Stimulated activated CD4-positive, alpha-beta T cell treated with anti-CD3 and anti-CD28 coated beads, Interleukin-2, amount 100 ng/mL, for 24 hours (primary cell): ENCODE measurements around the gene NMT2.

ENCODE experiments used
- DNase-seq, 2 donors: peaks; one replicate each; pipeline ENCODE4 v3.0.0-alpha.2; 2020

Gene NMT2

DNA sequence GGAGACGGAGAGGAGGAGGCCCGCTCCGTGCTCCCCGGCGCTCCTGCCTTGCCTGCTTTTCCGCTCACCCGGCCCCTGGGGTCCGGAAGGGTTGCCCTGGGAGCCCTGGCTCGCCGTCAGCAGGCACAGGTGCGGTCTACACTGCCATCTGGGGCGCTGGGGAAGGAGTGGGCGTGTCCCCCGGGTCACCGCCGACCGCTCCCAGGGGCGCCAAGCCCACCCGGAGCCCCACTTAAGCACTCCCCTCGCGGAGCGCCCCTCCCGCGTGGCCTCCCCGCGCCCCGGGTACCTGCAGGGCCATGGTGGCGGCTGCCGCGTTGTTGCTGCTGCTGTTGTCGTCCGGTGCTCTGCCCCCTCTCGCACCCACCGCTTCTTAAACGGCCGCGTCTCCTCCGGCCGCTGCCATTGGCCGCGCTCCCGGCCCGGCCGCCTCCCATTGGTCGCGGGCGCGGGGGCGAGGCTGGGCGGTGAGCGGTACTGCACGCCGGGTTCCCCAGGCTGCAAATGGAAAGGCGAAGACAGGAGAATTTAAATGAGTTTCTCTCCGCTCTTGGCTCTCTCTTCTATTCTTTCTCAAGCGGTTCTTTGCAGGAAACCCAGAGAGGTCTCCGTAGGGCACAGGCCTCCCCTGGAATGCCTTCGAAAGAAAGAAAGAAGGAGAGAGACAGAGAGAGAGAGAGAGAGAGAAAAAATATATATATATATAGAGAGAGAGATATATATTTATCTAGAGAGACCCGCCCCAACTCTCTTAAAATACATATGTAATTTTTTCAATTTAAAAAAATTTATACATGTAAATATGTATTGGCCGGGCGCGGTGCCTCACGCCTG, 79.8 kb downstream of the NMT2 start, which contains the start of gene ACBD7:
TSS of gene ACBD7 (minus strand) at position 349 of the 834 bp plus-strand sequence. CDS start at position 301, 48 bp downstream.
- peak; percentile 83 to 86 for DNase-seq

DNA sequence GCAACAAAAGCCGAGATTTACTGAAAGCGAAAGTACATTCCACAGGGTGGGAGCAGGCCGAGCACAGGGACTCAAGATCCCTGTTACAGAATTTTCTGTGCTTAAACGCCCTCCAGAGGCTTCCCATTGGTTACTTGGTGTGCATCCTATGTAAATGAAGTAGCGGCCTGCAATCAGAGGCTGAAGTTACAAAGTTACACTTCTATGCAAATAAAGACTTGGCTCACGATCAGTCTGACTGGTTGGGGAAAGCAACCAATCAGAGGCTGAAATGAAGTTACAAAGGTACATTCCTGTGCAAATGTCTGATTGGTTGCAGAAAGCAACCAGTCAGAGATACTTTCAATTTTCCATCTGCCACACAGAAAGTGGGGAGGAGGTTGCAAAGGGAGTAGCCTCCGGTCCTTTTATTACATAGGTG, 84.0 kb downstream of the NMT2 start:
- no peak for DNase-seq

DNA sequence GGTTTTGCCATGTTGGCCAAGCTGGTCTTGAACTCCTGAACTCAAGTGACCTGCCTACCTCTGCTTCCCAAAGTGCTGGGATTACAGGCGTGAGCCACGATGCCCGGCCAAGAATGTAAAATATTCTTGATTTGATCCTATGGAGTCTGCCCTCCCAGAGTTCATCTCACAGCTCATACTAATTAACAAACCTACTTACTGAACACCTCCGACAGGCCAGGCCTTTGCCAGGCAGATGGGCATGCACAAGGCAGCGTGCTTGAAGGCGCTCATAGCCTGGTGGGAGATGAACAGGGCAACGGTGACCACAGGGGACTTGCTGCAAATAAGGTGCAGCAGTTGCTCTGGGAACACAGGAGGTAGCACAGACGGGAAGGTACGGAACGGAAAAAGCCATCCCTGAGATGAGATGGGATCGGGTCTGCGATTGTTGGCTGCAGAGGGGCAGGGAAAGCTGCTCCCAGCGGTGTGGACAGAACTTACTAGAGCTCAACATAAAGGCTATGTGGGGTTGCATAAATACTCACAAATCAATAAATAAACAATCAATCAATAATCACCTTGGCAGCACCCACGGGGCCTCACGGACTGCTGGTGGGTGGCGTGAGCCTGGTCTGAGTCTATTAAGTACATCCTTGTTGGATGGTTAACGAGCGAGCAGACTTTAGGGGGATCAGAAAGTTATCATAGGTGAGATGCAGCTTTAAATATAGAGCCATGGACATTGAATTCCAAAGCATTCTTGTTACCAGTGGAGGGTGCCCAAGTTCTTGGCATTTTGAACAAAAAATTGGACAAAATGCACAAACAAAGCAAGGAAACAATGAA, 84.6 kb downstream of the NMT2 start:
- DNase-seq = no peak

DNA sequence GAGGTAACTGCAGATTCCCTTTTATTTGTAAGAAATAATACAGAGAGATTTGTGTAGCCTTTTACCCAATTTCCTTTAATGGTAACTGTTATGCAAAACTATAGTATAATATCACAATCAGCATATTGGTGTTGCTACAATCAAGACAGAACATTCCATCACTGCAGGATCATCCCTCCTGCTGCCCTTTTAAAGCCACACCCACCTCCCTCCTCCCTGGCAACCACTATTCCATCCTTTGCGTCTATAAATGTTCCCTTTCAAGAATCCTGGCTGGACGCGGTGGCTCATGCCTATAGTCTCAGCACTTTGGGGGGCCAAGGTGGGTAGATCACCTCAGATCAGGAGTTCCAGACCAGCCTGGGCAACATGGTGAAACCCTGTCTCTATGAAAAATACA, 93.1 kb downstream of the NMT2 start:
- DNase-seq = no peak

DNA sequence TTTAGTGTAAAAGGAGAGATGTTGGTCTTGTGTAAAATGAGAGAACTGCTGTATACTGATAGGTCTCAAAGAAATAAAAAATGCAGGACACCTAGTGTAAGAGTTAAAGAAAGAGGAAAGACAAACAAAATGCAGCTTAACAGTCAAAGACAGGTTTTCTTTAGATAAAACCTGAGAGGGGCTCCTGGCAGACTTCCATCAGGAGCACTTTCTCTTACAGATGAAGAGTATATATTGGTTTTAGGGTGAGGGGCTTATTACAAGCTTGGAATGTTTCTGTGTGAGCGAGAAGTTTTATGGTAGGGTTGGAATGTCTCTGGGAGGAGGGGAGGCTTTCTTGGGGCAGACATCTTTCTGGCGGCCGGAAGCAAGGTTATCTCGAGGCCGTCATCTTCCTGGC, 96.1 kb downstream of the NMT2 start:
- DNase-seq = no peak

DNA sequence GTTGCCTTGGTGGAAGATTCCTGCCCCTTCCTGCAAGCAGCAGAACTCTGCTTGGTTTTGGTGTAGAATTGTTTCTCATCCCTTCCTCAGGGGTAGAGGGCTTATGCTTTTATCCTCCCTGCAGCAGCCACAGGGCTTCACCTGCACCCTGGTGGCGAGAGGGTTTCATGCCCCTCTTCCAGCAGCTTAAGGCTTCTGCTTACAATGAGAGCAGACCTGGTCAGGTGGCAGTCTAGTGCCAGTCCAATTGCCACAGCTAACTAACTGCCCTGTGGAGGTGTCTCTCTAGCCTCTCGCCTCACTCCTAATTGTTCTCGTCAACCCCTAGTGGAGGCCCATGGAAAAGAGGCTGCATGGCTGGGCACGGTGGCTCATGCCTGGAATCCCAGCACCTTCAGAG, 99.3 kb downstream of the NMT2 start:
- DNase-seq = no peak

DNA sequence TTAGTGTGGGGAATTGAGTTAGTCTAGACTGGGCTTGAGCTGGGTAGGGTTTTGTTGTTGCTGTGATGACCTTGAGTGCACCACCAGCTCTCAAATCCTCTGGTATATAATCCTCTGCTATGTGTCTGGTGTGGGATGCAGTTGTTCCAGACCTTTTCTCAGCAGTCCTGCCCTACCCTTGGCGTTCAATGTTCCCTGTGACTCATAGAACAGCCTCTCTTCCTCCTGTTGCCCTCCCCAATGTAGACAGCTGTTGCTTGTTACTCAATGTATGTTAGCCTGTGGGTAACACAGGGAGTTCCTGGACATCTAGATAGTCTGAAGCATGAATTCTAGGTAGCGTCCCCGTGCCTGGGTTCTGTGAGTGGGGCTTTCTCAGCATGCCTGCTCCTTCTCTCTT, 99.7 kb downstream of the NMT2 start:
- DNase-seq = no peak

DNA sequence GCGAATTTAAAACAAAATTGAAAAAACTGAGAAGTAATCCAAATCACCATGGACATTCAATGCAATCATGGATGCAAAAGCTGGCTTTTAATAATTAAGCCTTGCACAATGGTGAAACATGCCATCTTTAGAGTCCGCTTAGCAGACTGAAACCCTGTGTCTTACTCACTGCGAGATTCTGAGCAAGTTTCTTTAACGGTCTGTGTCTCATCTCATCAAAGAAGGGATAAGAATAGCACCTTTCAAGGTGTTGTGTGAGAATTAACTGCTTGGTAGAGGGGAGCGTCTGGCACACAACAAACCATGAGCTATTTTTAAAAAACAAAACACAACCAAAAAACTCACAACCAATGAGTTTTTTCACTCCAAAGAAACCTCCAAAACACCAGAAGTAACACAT, 101.3 kb downstream of the NMT2 start:
- DNase-seq = no peak

DNA sequence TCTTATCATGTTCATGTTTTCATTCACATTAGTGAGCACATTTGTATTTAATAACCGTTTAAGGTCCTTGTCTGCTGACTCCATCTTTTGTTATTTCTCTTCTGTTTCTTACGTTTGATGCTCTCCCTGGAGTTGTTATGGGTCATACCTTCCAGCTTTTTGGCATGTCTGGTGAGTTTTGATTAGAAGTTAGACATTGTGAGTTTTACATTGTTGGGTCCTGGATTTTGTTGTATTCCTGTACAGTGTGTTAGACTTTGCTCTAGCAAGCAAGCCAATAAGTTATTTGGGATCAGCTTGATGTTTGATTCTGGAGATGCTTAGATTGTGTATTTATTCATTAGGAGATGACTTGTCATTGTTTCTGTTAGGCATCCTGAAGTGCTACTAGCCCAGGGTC, 107.9 kb downstream of the NMT2 start:
- no peak for DNase-seq

DNA sequence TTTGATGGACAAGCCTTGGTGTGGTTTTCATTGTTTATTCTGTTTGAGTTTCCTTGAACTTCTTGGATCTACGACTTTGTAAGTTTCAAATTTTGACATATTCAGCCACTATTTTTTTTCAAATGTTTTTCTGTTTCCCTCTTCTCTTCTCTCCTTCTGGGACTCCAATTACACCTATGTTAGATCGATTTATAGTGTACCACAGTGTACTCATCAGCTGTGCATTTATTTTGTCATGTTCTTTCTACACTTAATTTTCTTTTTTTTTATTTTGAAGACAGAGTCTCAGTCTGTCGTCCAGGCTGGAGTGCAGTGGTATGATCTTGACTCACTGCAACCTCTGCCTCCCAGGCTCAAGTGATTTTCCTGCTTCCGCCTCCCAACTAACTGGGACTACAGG, 108.6 kb downstream of the NMT2 start:
- DNase-seq = no peak

DNA sequence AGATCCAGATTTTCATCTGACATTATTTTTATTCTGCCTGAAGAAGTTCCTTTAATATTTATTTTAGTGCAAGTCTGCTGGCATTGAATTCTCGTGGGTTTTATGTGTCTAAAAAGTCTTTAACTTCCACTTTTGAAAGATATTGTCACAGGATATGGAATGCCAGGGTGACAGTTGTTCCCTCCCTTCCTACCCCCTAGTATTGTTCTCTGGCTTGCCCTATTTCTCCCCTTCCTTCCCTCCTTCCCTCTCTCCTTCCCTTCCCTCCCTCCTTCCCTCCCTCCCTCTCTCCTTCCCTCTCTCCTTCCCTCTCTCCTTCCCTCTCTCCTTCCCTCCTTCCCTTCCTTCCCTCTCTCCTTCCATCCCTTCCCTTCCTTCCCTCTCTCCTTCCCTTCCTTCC, 109.8 kb downstream of the NMT2 start:
- no peak for DNase-seq
